K562 (cell line): ENCODE results near the gene LTBP4. TPM values are rescaled to one million over a fixed set of nuclear protein-coding genes. Genes with fewer than 3 reads are reported as not detected.
A peak's percentile ranks its signal among the peaks of the same experiment; 100 is the strongest.

ENCODE experiments used
- CBFB ChIP-seq: sonication (generic); formaldehyde crosslinking; IDR thresholded peaks from 2 replicates; pipeline ENCODE4 v1.4.0; 2020; ENCODE audit warnings: mild to moderate bottlenecking, missing genetic modification reagents
- CC2D1A ChIP-seq: fragments of 450-650 bp; IDR thresholded peaks from 2 replicates; pipeline ENCODE4 v1.6.1; 2017; ENCODE audit warnings: mild to moderate bottlenecking
- EP400 ChIP-seq: fragments of 450-650 bp; IDR thresholded peaks from 2 replicates; pipeline ENCODE4 v1.6.1; 2017; ENCODE audit warnings: antibody characterized with exemption, mild to moderate bottlenecking, moderate library complexity
- FOXA3 ChIP-seq, 2 experiments: fragments of 450-650 bp in 1 of 2; sonication (generic) in 1 of 2; formaldehyde crosslinking; IDR thresholded peaks in 1 of 2; conservative IDR thresholded peaks in 1 of 2; 2 replicates each; pipeline versions ENCODE4 v1.4.0 to v1.8.0; 2020 to 2022; ENCODE audit warnings: mild to moderate bottlenecking in 2 of 2, missing genetic modification reagents in 1 of 2
- KLF16 ChIP-seq: IDR thresholded peaks from 2 replicates; pipeline ENCODE4 v1.6.1; 2016; ENCODE audit warnings: antibody characterized with exemption
- LARP7 ChIP-seq: fragments of 450-650 bp; IDR thresholded peaks from 2 replicates; pipeline ENCODE4 v1.6.1; 2016
- MCM2 ChIP-seq: fragments of 450-650 bp; IDR thresholded peaks from 2 replicates; pipeline ENCODE4 v1.6.1; 2017; ENCODE audit warnings: low read depth, mild to moderate bottlenecking
- MTA3 ChIP-seq: fragments of 450-650 bp; formaldehyde crosslinking; IDR thresholded peaks from 2 replicates; pipeline ENCODE4 v1.6.1; 2017; ENCODE audit warnings: mild to moderate bottlenecking, borderline replicate concordance
- NBN ChIP-seq: fragments of 450-650 bp; IDR thresholded peaks from 2 replicates; pipeline ENCODE4 v1.6.1; 2016; ENCODE audit warnings: low read depth, mild to moderate bottlenecking
- NCOR1 ChIP-seq: fragments of 450-650 bp; IDR thresholded peaks from 2 replicates; pipeline ENCODE4 v1.6.1; 2016; ENCODE audit warnings: mild to moderate bottlenecking, moderate library complexity
- NR2C2 ChIP-seq, 2 experiments: fragments of 200-800 bp in 1 of 2; sonication (Bioruptor generic) in 1 of 2; sonication (generic) in 1 of 2; formaldehyde crosslinking in 1 of 2; IDR thresholded peaks; 2 replicates each; pipeline versions ENCODE4 v1.6.1 to v1.8.0; 2016 to 2022; ENCODE audit warnings: mild to moderate bottlenecking in 1 of 2, missing compliant biosample characterization in 1 of 2, missing genetic modification characterization in 1 of 2, missing genetic modification reagents in 1 of 2
- PHF8 ChIP-seq: fragments of 200-600 bp; sonication (generic); IDR thresholded peaks from 2 replicates; pipeline ENCODE4 v1.6.1; 2012; ENCODE audit warnings: mixed run types, mild to moderate bottlenecking, inconsistent platforms, low read length, moderate library complexity, borderline replicate concordance
- POLR2A ChIP-seq: fragments of 450-650 bp; conservative IDR thresholded peaks from 2 replicates; pipeline ENCODE4 v1.6.1; 2016
- RFX5 ChIP-seq: IDR thresholded peaks from 2 replicates; pipeline ENCODE4 v1.6.1; 2011; ENCODE audit warnings: low read depth, mild to moderate bottlenecking, improper control_type of control experiment, low read length
- YY1 ChIP-seq, 3 experiments: IDR thresholded peaks; 2 replicates each; pipeline ENCODE4 v1.6.1; 2011; ENCODE audit warnings: low read length in 2 of 3, mild to moderate bottlenecking in 2 of 3, moderate library complexity in 2 of 3, borderline replicate concordance in 1 of 3, control low read depth in 1 of 3, low read depth in 1 of 3; ENCODE audit not compliant: insufficient read depth in 3 of 3, insufficient replicate concordance in 2 of 3, control insufficient read depth in 1 of 3, insufficient read length in 1 of 3; ENCODE audit errors: extremely low read depth in 1 of 3
- ZNF224 ChIP-seq: sonication (generic); formaldehyde crosslinking; IDR thresholded peaks from 2 replicates; pipeline ENCODE4 v1.8.0; 2022; ENCODE audit warnings: mild to moderate bottlenecking, missing genetic modification reagents
- ZNF384 ChIP-seq: IDR thresholded peaks from 2 replicates; pipeline ENCODE4 v1.6.1; 2012; ENCODE audit warnings: low read depth, low read length, improper control_type of control experiment
- ZSCAN29 ChIP-seq: fragments of 450-650 bp; IDR thresholded peaks from 2 replicates; pipeline ENCODE4 v1.6.1; 2017
- polyA plus RNA-seq, 8 experiments: library from polyadenylated mRNA; depleted of rRNA in 4 of 8; stranded (reverse) in 5 of 8; unstranded in 3 of 8; fragments of >200 nt; fragmentation: Nextera tagmentation in 2 of 8; fragmentation: Illumina TruSeq in 1 of 8; extraction: Ambion mirVana in 2 of 8; extraction: Trizol in 1 of 8; gene quantifications; 2 replicates each; pipeline versions ENCODE4 v1.2.1 to v1.2.3, GENCODE V29; 2011 to 2014; ENCODE audit warnings: inconsistent platforms in 1 of 8, missing spikeins in 1 of 8
- total RNA-seq, 7 experiments: library from RNA; depleted of rRNA in 6 of 7; stranded (reverse); fragments of >200 nt in 6 of 7; fragmentation: Illumina TruSeq in 2 of 7; extraction: Trizol in 2 of 7; gene quantifications; 2 replicates each; pipeline versions ENCODE4 v1.2.1 to v1.2.3, GENCODE V29; 2011 to 2021; ENCODE audit warnings: low replicate concordance in 1 of 7
- TF ChIP-seq, protein P1 (sequence below): fragments of 450-650 bp; formaldehyde crosslinking; IDR thresholded peaks from 2 replicates; pipeline ENCODE4 v1.4.0; 2020; ENCODE audit warnings: mild to moderate bottlenecking, moderate library complexity
- TF ChIP-seq, protein P2 (sequence below), 3 experiments: fragments of 200-800 bp in 1 of 3; sonication (Bioruptor generic) in 1 of 3; sonication (generic) in 1 of 3; formaldehyde crosslinking in 1 of 3; IDR thresholded peaks; 2 replicates each; pipeline versions ENCODE4 v1.6.1 to v1.8.0; 2016 to 2022; ENCODE audit warnings: mild to moderate bottlenecking in 2 of 3, missing compliant biosample characterization in 2 of 3, missing genetic modification characterization in 2 of 3, missing genetic modification reagents in 1 of 3
- TF ChIP-seq, protein P3 (sequence below): sonication (generic); formaldehyde crosslinking; IDR thresholded peaks from 2 replicates; pipeline ENCODE4 v1.8.0; 2022; ENCODE audit warnings: mild to moderate bottlenecking, missing genetic modification reagents
- TF ChIP-seq, protein P4 (sequence below): sonication (generic); formaldehyde crosslinking; IDR thresholded peaks from 2 replicates; pipeline ENCODE4 v1.8.0; 2023; ENCODE audit warnings: mild to moderate bottlenecking, missing genetic modification reagents

LTBP4 gene
- total and polyA plus RNA-seq, 9 of the 15 experiments (the other 6 are each of a cell fraction or from before 2014, with no cell fraction given) = 0.35 to 160 (median 31.6) TPM

DNA sequence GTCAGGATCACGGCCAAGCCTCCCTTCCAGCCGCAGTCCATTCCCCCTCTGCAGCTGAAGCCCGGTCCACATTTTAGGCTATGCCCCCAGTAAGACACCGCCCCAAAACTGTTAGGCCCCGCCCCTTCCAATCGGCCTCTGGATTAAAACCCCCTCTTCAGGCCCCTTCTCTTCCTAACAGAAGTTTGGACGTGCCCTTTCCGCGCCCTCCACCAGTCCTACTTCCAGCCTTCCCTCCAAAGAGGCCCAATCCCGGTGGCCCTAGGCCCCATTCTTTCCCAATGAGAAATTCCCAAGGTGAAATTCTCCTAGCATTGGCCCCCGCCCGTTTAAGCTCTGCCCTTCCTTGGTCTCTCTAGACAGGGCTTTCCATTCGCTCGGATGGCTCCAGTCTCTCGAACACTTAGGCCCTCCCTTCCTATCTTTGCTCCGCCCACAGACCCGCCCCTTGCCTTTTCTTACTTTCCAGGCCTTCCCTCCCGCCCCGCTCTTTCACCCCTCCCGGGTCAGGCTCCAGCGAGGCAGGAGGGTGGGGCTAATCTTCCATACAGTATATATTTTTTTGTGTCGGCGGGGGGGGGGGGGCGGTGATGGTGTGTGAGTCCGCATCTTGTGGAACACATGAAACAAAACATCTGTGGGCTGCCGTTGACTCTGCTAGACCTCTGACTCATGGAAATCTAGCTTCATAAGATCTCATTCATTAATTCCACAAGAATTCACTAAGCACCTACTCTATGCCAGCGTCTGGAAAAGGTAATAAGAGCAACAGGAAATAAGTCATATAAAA is 13.6 kb downstream of the LTBP4 start (continued):
- TF ChIP-seq LARP7 (peak; percentile 30; the same call in 1 of the 2 replicates), NR2C2 (CRISPR knock-in tag; IDR thresholded peaks at IDR 0.05) (no peak), NR2C2 (tag; IDR thresholded peaks at IDR 0.05) (peak; percentile 47; the same call in 1 of the 2 replicates), FOXA3 (CRISPR knock-in tag; conservative IDR thresholded peaks at IDR 0.05 in 1 of 2, IDR thresholded peaks at IDR 0.05 in 1 of 2) (0 out of 4 replicates have a peak, but pooled peaks of 1 of the 2 experiments have one; percentile 7), ZNF224 (CRISPR knock-in tag) (no peak), RFX5 (peak; percentile 29; the same call in 1 of the 2 replicates), KLF16 (no peak), POLR2A (no peak; the same call in 1 of the 2 replicates), NCOR1 (no peak), MCM2 (no peak), MTA3 (peak; percentile 18; the same call in 1 of the 2 replicates), NBN (peak; percentile 40; the same call in 1 of the 2 replicates), ZNF384 (peak; percentile 96), CC2D1A (no peak), ZSCAN29 (no peak), CBFB (CRISPR knock-in tag) (no peak), PHF8 (peak; percentile 20; the same call in 1 of the 2 replicates), EP400 (0 out of 2 replicates have a peak, but pooled peaks have one; percentile 35), YY1 (IDR thresholded peaks at IDR 0.05; ENCODE audit: borderline replicate concordance in 1 of 3, control insufficient read depth in 1 of 3, extremely low read depth in 1 of 3, insufficient read depth in 3 of 3, insufficient read length in 1 of 3, insufficient replicate concordance in 2 of 3, low read depth in 1 of 3, low read length in 2 of 3) (peak in 1 of 3 experiments; percentile 24)
- TF ChIP-seq, protein P1, sequence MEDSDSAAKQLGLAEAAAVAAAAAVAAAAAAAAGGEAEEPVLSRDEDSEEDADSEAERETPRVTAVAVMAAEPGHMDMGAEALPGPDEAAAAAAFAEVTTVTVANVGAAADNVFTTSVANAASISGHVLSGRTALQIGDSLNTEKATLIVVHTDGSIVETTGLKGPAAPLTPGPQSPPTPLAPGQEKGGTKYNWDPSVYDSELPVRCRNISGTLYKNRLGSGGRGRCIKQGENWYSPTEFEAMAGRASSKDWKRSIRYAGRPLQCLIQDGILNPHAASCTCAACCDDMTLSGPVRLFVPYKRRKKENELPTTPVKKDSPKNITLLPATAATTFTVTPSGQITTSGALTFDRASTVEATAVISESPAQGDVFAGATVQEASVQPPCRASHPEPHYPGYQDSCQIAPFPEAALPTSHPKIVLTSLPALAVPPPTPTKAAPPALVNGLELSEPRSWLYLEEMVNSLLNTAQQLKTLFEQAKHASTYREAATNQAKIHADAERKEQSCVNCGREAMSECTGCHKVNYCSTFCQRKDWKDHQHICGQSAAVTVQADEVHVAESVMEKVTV = no peak
- TF ChIP-seq, protein P2, sequence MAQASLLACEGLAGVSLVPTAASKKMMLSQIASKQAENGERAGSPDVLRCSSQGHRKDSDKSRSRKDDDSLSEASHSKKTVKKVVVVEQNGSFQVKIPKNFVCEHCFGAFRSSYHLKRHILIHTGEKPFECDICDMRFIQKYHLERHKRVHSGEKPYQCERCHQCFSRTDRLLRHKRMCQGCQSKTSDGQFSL (CRISPR knock-in tag; IDR thresholded peaks at IDR 0.05) = peak; percentile 82
- TF ChIP-seq, protein P2 (tag; IDR thresholded peaks at IDR 0.05) = no peak
- TF ChIP-seq, protein P3, sequence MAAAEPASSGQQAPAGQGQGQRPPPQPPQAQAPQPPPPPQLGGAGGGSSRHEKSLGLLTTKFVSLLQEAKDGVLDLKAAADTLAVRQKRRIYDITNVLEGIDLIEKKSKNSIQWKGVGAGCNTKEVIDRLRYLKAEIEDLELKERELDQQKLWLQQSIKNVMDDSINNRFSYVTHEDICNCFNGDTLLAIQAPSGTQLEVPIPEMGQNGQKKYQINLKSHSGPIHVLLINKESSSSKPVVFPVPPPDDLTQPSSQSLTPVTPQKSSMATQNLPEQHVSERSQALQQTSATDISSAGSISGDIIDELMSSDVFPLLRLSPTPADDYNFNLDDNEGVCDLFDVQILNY (CRISPR knock-in tag) = no peak
- TF ChIP-seq, protein P4, sequence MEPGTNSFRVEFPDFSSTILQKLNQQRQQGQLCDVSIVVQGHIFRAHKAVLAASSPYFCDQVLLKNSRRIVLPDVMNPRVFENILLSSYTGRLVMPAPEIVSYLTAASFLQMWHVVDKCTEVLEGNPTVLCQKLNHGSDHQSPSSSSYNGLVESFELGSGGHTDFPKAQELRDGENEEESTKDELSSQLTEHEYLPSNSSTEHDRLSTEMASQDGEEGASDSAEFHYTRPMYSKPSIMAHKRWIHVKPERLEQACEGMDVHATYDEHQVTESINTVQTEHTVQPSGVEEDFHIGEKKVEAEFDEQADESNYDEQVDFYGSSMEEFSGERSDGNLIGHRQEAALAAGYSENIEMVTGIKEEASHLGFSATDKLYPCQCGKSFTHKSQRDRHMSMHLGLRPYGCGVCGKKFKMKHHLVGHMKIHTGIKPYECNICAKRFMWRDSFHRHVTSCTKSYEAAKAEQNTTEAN (CRISPR knock-in tag) = no peak
